NCI-H1694 treated with DMSO at 0.1 percent for 48 hours (cell line): ENCODE data around the gene ITGBL1.
A peak's percentile ranks its signal among the peaks of the same experiment; 100 is the strongest.
"Not testable (repeated sequence)": the region's sequence is repeated elsewhere in the genome, so short reads cannot be mapped to it uniquely, and the experiment has no call there.

Experiments used
- DNase-seq: peaks from one replicate; lab custom pipeline; 2025; lab: John Stamatoyannopoulos, UW

Gene ITGBL1

GRCh38 chr13:101512650-101513049 lies 60.2 kb downstream of the ITGBL1 start:
- DNase-seq = no peak

- no peak for DNase-seq
These were observed 61.6 kb downstream of the ITGBL1 start for GRCh38 chr13:101514100-101514499.

- DNase-seq = peak; percentile 58
These were observed 62.3 kb downstream of the ITGBL1 start for GRCh38 chr13:101514695-101515275.

- no peak for DNase-seq
These were observed 63.0 kb downstream of the ITGBL1 start for GRCh38 chr13:101515504-101515903.

- DNase-seq = no peak
These were observed 63.8 kb downstream of the ITGBL1 start for GRCh38 chr13:101516262-101516661.

GRCh38 chr13:101520672-101521071 lies 68.2 kb downstream of the ITGBL1 start:
- DNase-seq = no peak

GRCh38 chr13:101521371-101521770 lies 68.9 kb downstream of the ITGBL1 start:
- no peak for DNase-seq

GRCh38 chr13:101522607-101523006 lies 70.1 kb downstream of the ITGBL1 start:
- no peak for DNase-seq

GRCh38 chr13:101523154-101524131 lies 71.0 kb downstream of the ITGBL1 start:
- DNase-seq = peak; percentile 20

GRCh38 chr13:101527130-101527529 lies 74.7 kb downstream of the ITGBL1 start:
- DNase-seq = no peak

- no peak for DNase-seq
These were observed 76.9 kb downstream of the ITGBL1 start for GRCh38 chr13:101529422-101529821.

GRCh38 chr13:101530293-101530692 lies 77.8 kb downstream of the ITGBL1 start:
- DNase-seq = no peak

GRCh38 chr13:101535192-101535746 lies 82.8 kb downstream of the ITGBL1 start:
- DNase-seq = no peak

- DNase-seq = no peak
These were observed 83.6 kb downstream of the ITGBL1 start for GRCh38 chr13:101536079-101536478.

GRCh38 chr13:101544544-101544943 lies 92.1 kb downstream of the ITGBL1 start:
- DNase-seq = not testable (repeated sequence)

GRCh38 chr13:101544979-101545378 lies 92.5 kb downstream of the ITGBL1 start:
- DNase-seq = no peak

GRCh38 chr13:101545521-101545920 lies 93.0 kb downstream of the ITGBL1 start:
- DNase-seq = no peak

GRCh38 chr13:101552286-101552685 lies 99.8 kb downstream of the ITGBL1 start:
- no peak for DNase-seq

GRCh38 chr13:101552786-101553185 lies 100.3 kb downstream of the ITGBL1 start:
- DNase-seq = no peak

- DNase-seq = no peak
These were observed 102.1 kb downstream of the ITGBL1 start for GRCh38 chr13:101554420-101555125.

- no peak for DNase-seq
These were observed 103.1 kb downstream of the ITGBL1 start for GRCh38 chr13:101555610-101556009.

- no peak for DNase-seq
These were observed 104.2 kb downstream of the ITGBL1 start for GRCh38 chr13:101556676-101557123.
